Central memory CD8-positive, alpha-beta T cell (primary cell): ENCODE data around the gene MSTO1.
A peak's percentile ranks its signal among the peaks of the same experiment; 100 is the strongest.
"Not testable (repeated sequence)": the region's sequence is repeated elsewhere in the genome, so short reads cannot be mapped to it uniquely, and the experiment has no call there.

Source experiments
- ATAC-seq: fragments of 150-1000 bp; cut with Tn5 transposase; replicated peaks from 2 replicates; pipeline ENCODE4 v1.10.0; 2022; ENCODE audit warnings: mild to moderate bottlenecking, moderate FRiP score, moderate number of reproducible peaks; ENCODE audit not compliant: poor library complexity, severe bottlenecking; ENCODE audit errors: extremely low read depth
- DNase-seq, 2 donors: peaks; one replicate each; pipeline ENCODE4 v3.0.0; 2021; ENCODE audit warnings: low spot score in 2 of 2
- H3K27ac Mint-ChIP-seq: one replicate; pipeline ENCODE4 v1.8.0; 2022; ENCODE audit warnings: low read depth, mild to moderate bottlenecking, moderate library complexity, mixed read lengths
- H3K27me3 Mint-ChIP-seq: one replicate; pipeline ENCODE4 v1.8.0; 2022; ENCODE audit warnings: mixed read lengths
- H3K36me3 Mint-ChIP-seq: one replicate; pipeline ENCODE4 v1.8.0; 2022; ENCODE audit warnings: mild to moderate bottlenecking, moderate library complexity, mixed read lengths; ENCODE audit not compliant: insufficient read depth
- H3K4me1 Mint-ChIP-seq: one replicate; pipeline ENCODE4 v1.8.0; 2022; ENCODE audit warnings: mixed read lengths
- H3K4me3 Mint-ChIP-seq: one replicate; pipeline ENCODE4 v1.8.0; 2022; ENCODE audit warnings: mild to moderate bottlenecking, moderate library complexity, mixed read lengths
- H3K9me3 Mint-ChIP-seq: one replicate; pipeline ENCODE4 v1.8.0; 2022; ENCODE audit warnings: mixed read lengths

MSTO1 gene

DNA sequence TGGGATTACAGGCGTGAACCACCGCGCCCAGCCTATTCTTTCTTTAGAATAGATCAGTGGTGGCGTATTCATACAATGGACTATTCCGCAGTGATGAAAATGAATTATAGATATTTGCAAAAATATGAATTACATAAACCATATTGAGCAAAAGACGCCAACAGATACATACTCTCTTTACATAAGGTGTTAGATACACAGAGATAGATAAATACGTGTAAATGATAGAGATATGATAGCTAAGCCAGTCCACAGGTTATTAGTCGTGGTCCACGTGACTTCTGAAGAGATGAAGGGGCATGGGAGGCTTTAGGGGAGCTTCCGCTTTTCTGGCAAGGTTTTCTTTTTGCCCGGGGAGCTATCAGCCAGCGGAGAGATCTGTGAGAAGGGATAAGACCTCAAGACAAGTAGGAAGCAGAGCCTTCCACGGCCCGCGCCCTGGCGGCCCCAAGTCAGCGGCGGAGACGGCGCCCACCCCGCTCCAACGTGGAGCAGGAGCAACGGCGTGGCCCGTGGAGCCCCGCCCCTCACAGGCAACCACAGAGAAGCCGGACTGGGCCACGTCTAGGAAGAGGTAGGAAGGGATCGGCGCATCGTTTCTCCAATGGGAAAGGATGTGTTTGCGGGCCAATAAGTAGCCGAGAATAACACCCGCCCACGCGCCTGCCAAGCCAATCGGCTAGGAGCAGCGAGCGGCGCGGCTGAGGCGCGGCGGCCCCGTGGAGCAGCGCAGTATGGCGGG lies at the start of gene MSTO1:
MSTO1 (plus strand) TSS at position 704 of the 742 bp plus-strand sequence; CDS start at position 735, 31 bp downstream.
- Mint-ChIP-seq H3K36me3 (peaks cover 1% of the 10 kb centered on the region), H3K9me3 (no peaks in the 10 kb centered on the region), H3K4me1 (peaks cover 6% of the 10 kb centered on the region), H3K27ac (peak within 1 kb of the TSS; percentile 71), H3K27me3 (no peaks in the 10 kb centered on the region), H3K4me3 (peak within 1 kb of the TSS; percentile 94)
- ATAC-seq (peak; percentile 99), DNase-seq (peak; percentile 76 to 85)

DNA sequence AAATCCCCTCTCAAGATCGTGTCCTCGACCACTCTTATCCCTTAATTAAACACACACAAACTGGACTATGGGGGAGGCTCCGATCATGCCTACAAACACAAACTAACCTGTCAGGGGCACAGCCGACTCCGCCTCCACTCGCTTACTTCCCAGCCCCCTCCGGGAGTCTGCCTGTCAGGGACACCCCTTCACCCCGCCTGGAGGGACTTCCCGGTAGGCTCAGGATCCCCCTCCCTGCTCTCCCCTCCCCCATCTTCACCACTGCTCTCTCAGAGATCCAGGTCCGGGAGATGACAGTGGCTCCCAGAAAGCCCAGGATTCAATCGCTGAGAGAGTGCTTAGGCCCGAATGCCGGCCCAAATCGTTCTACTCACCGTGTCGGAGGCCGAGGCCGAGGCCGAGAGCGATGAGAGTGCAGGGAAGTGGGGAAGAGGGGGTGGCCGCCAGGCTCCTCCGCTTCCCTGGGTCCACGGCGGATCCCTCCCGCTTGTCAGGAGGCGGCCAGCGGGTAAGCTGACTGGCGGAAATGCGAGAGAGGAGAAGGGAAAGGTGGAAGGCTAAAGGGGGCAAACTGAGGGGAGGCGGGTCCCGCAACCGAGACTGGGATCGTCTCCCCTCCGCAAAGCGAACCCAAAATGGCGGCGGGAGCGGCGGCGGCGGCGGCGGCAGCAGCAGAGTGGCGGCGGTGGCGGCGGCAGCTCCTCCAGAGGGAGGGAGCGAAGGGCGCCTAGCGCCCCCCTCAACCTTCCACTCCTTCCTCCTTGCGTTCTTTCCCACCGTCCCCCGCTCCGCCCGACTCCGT lies 48.0 kb upstream of the MSTO1 start:
- H3K9me3 Mint-ChIP-seq, H3K27me3 Mint-ChIP-seq: not testable (repeated sequence)
- peak overlapping the region; percentile 98 for H3K27ac Mint-ChIP-seq
- ATAC-seq = peak; percentile 30
- peaks cover 26% of the 10 kb centered on the region for H3K4me1 Mint-ChIP-seq
- H3K36me3 Mint-ChIP-seq = peaks cover 37% of the 10 kb centered on the region
- H3K4me3 Mint-ChIP-seq = peak overlapping the region; percentile 95
- peak; percentile 41 to 43 for DNase-seq

- no peaks in the 10 kb centered on the region for H3K27me3 Mint-ChIP-seq
- ATAC-seq (peak; percentile 75), DNase-seq (peak; percentile 84 to 88)
- peak within 1 kb of the TSS; percentile 95 for H3K4me3 Mint-ChIP-seq
- peak within 1 kb of the TSS; percentile 98 for H3K27ac Mint-ChIP-seq
- peaks cover 36% of the 10 kb centered on the region for H3K36me3 Mint-ChIP-seq
- H3K4me1 Mint-ChIP-seq = peaks cover 26% of the 10 kb centered on the region
- H3K9me3 Mint-ChIP-seq = no peaks in the 10 kb centered on the region
Observed at GRCh38 chr1:155562581-155563376, 47.2 kb upstream of the MSTO1 start, which contains the start of gene ASH1L. Gene ASH1L, minus strand, starts transcription at chr1:155562803. Its CDS starts 41,284 bp downstream, at chr1:155521519.

DNA sequence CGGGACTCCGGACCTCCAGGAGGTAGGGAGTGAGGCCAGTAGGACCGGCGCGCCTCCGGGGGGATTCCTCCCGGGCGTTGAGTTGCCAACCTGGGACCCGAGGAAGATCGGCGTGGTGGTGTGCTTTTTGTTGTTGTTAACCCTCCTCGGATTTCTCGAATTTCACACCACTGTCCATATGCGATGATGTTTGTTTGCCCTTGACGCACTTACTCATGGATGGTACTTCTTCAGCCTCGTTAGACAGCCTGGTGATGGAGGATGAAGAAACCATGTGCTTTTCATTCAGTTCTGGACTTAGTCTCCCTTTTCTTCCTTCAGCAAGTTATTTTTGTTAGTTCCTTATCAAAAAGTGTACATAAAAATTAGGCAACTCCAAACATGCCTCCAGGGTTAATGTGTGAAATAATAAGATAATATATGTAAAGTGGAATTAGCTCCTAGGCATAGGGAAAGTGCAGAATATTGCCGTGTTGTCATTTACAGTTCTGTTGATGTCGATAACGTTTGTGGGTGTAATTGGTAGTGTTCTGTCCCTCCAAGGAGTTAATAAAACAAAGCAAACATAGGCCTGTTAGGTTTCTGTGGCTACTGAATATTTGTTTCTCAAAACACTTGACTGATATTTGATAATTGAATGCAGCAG lies 46.5 kb upstream of the MSTO1 start:
- H3K9me3 Mint-ChIP-seq, H3K27me3 Mint-ChIP-seq, DNase-seq: not testable (repeated sequence)
- Mint-ChIP-seq H3K27ac (peak overlapping the region; percentile 98), H3K4me3 (peak overlapping the region; percentile 95), H3K4me1 (peaks cover 26% of the 10 kb centered on the region), H3K36me3 (peaks cover 33% of the 10 kb centered on the region)
- ATAC-seq = peak; percentile 31

DNA sequence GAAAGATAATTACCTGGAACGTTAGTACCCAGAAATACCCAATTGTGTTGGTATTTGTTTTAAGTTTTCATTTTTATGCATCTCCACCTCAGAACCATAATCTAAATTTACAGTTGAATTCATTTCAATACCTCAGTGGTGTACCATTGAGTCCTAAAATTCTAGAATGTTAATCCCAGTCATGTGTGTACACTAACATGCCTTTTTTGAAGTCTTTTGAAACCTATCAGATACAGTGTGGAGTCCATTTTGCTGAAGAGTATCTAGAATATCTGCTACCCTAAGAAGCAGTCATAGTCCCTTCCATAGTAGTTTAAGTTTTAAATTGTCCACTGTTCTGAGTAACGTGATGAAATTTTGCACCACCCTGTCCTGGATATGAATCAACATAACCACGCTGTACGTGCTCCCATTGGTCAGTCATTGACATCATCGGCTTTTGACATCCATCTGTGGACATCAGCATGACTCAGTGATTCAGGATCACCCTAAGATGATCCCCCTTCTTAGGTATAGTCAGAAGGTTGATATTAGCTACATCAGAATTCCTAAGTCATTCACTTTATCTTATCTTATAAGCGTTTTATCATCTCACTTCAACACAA lies 39.9 kb upstream of the MSTO1 start:
- peak overlapping the region; percentile 67 for H3K27ac Mint-ChIP-seq
- peaks cover 10% of the 10 kb centered on the region for H3K4me1 Mint-ChIP-seq
- H3K9me3 Mint-ChIP-seq = no peaks in the 10 kb centered on the region
- H3K27me3 Mint-ChIP-seq = no peaks in the 10 kb centered on the region
- DNase-seq = no peak
- no peak overlapping the region for H3K4me3 Mint-ChIP-seq
- ATAC-seq = no peak
- peaks cover 12% of the 10 kb centered on the region for H3K36me3 Mint-ChIP-seq

GRCh38 chr1:155570593-155570990 lies 39.4 kb upstream of the MSTO1 start:
- DNase-seq = no peak
- H3K27ac Mint-ChIP-seq = no peak overlapping the region
- peaks cover 10% of the 10 kb centered on the region for H3K4me1 Mint-ChIP-seq
- no peaks in the 10 kb centered on the region for H3K27me3 Mint-ChIP-seq
- no peak overlapping the region for H3K4me3 Mint-ChIP-seq
- H3K9me3 Mint-ChIP-seq = no peaks in the 10 kb centered on the region
- no peak for ATAC-seq
- H3K36me3 Mint-ChIP-seq = peaks cover 12% of the 10 kb centered on the region

DNA sequence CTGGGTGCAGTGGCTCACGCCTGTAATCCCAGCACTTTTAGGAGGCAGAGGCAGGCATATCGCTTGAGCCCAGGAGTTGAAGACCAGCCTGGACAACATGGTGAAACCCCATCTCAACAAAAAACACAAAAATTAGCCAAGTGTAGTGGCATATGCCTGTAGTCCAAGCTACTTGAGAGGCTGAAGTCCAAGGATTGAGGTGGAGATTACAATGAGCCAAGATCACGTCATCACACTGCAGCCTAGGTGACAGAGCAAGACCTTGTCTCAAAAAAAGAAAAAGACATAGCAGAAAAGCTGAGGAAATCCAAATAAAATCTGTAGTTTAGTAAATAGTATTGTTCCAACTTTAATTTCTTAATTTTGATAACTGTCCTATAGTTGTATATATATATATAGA lies 35.9 kb upstream of the MSTO1 start:
- ATAC-seq = no peak
- no peak for DNase-seq
- Mint-ChIP-seq H3K27me3 (no peaks in the 10 kb centered on the region), H3K4me1 (peaks cover 10% of the 10 kb centered on the region), H3K4me3 (no peak overlapping the region), H3K9me3 (no peaks in the 10 kb centered on the region), H3K36me3 (peaks cover 6% of the 10 kb centered on the region), H3K27ac (no peak overlapping the region)

GRCh38 chr1:155575608-155576007 lies 34.4 kb upstream of the MSTO1 start:
- DNase-seq, H3K36me3 Mint-ChIP-seq, H3K9me3 Mint-ChIP-seq, H3K4me3 Mint-ChIP-seq, H3K4me1 Mint-ChIP-seq, H3K27me3 Mint-ChIP-seq, ATAC-seq, H3K27ac Mint-ChIP-seq: not testable (repeated sequence)

DNA sequence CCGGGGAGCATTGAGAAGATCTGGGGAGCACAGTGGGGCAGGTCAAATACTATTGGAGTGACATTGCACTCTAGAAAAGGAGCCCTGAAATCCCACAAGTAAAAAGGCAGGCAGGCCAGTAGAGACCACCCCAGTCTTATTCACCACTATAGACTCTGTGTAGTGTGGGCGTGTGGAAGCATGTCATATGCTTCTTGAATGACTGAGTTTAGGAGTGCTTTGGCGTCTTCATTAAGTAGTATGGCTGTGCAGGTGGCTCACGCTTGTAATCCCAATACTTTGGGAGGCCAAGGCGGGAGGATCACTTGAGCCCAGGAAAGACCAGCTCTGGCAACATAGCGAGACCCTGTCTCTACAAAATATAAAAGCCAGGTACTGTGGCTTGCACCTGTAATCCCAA lies 26.2 kb upstream of the MSTO1 start:
- not testable (repeated sequence) for H3K9me3 Mint-ChIP-seq, H3K4me1 Mint-ChIP-seq, H3K27ac Mint-ChIP-seq, ATAC-seq, DNase-seq, H3K4me3 Mint-ChIP-seq, H3K27me3 Mint-ChIP-seq, H3K36me3 Mint-ChIP-seq

- not testable (repeated sequence) for H3K27me3 Mint-ChIP-seq, H3K4me1 Mint-ChIP-seq, H3K36me3 Mint-ChIP-seq, DNase-seq, ATAC-seq, H3K9me3 Mint-ChIP-seq, H3K27ac Mint-ChIP-seq, H3K4me3 Mint-ChIP-seq
Observed at GRCh38 chr1:155589282-155589681, 20.7 kb upstream of the MSTO1 start.

DNA sequence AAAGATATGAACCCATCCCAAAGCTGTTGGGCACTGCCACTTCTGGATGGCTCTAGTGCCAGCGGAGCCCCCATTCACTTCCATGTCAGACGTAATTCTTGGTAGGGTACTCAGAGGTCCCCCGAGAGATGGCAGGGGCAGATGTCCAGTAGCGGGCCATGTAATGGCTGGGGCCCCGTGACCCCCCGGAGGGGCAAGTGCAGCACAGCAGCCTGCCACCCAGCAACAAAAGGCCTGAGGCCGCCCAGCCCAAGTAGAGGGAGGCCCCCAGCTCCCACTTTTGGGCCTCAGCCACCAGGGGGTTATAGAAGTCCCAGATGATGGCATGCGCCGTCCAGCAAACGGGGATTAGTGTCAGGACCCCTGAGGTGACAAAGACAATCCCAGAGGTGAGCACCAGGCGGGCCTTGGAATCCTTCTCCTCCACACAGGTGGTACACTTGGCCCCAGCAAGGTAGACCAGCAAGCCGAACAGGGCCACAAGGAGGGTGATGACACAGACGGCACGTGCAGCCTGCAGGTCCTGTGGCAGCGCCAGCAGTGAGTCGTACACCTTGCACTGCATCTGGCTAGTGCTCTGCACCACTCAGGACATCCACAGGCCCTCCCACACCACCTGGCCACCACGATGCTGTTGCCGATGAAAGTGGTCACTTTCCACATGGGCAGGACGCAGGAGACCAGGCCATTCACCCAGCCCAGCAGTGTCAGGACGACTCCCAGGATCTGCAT lies 19.3 kb upstream of the MSTO1 start:
- H3K4me3 Mint-ChIP-seq, H3K27me3 Mint-ChIP-seq, H3K9me3 Mint-ChIP-seq, H3K4me1 Mint-ChIP-seq, H3K27ac Mint-ChIP-seq, DNase-seq, ATAC-seq, H3K36me3 Mint-ChIP-seq: not testable (repeated sequence)
